ENCODE measurements around the gene ADGRL1. TPM values are rescaled to one million over a fixed set of nuclear protein-coding genes. Genes with fewer than 3 reads are reported as not detected.

The ADGRL1 gene
- polyA plus RNA-seq, 3 donors: 1.7 TPM; not detected in 2

- Histone ChIP-seq H3K36me3 (replicated peaks in 1 of 2; ENCODE audit: control insufficient read depth in 1 of 2, insufficient read depth in 2 of 2, low read length in 2 of 2) (no peaks in the 10 kb centered on the region), H3K27me3 (ENCODE audit: control insufficient read depth in 2 of 2, insufficient read depth in 2 of 2, low read length in 2 of 2) (peaks cover 0 to 2% of the 10 kb centered on the region in 2 donors), H3K9ac (ENCODE audit: insufficient read depth, low read length, poor library complexity, severe bottlenecking) (peak overlapping the region; percentile 57), H3K4me2 (replicated peaks; ENCODE audit: extremely low read depth, low read length, poor library complexity, severe bottlenecking) (peak overlapping the region; percentile 73), H3K9me3 (replicated peaks in 1 of 2; ENCODE audit: control insufficient read depth in 1 of 2, insufficient read depth in 1 of 2, low read length in 2 of 2) (no peaks in the 10 kb centered on the region), H2AFZ (ENCODE audit: insufficient read depth, low read depth, low read length, poor library complexity, severe bottlenecking) (peak overlapping the region; percentile 64), H4K20me1 (ENCODE audit: insufficient read depth, low read length) (peaks cover 9% of the 10 kb centered on the region), H3K4me3 (replicated peaks in 1 of 3; ENCODE audit: low read depth in 2 of 3, low read length in 3 of 3) (peak overlapping the region in 1 of 3 experiments; percentile 70), H3K79me2 (ENCODE audit: insufficient read depth, low read length) (no peaks in the 10 kb centered on the region), H3K27ac (ENCODE audit: low read depth in 1 of 2, low read length in 2 of 2) (peak overlapping the region; percentile 46 to 73), H3K4me1 (ENCODE audit: control insufficient read depth in 1 of 2, insufficient read depth in 2 of 2, low read length in 2 of 2) (peaks cover 28 to 31% of the 10 kb centered on the region in 2 donors)
- intact Hi-C loops (cut with micrococcal nuclease): no loop called here
- H3K27ac Mint-ChIP-seq: peak overlapping the region; percentile 76 to 90 (median 87)
- WGBS (ENCODE audit: insufficient coverage): no CpG with 5 or more reads among the region's 12 CpGs
- H3K4me3 Mint-ChIP-seq: peak overlapping the region; percentile 74 to 80
- H3K36me3 Mint-ChIP-seq: peaks cover 8 to 9% of the 10 kb centered on the region in 2 donors
- no peak for TF ChIP-seq CTCF (IDR thresholded peaks at IDR 0.05)
- no peak for DNase-seq
- peaks cover 7 to 19% (median 10%) of the 10 kb centered on the region in 3 donors for H3K27me3 Mint-ChIP-seq (ENCODE audit: low read depth in 3 of 3)
- peaks cover 0 to 9% (median 5%) of the 10 kb centered on the region in 7 donors for H3K9me3 Mint-ChIP-seq
- H3K4me1 Mint-ChIP-seq: peaks cover 34% of the 10 kb centered on the region
Observed at GRCh38 chr19:14166999-14167575, 38.9 kb downstream of the ADGRL1 start.

- H3K4me1 ChIP-seq (ENCODE audit: control insufficient read depth in 1 of 2, insufficient read depth in 2 of 2, low read length in 2 of 2): peaks cover 28 to 31% of the 10 kb centered on the region in 2 donors
- H3K9me3 ChIP-seq (replicated peaks in 1 of 2; ENCODE audit: control insufficient read depth in 1 of 2, insufficient read depth in 1 of 2, low read length in 2 of 2): no peaks in the 10 kb centered on the region
- H4K20me1 ChIP-seq (ENCODE audit: insufficient read depth, low read length): peaks cover 9% of the 10 kb centered on the region
- H3K36me3 ChIP-seq (replicated peaks in 1 of 2; ENCODE audit: control insufficient read depth in 1 of 2, insufficient read depth in 2 of 2, low read length in 2 of 2): no peaks in the 10 kb centered on the region
- H3K79me2 ChIP-seq (ENCODE audit: insufficient read depth, low read length): no peaks in the 10 kb centered on the region
- peak overlapping the region in 5 of 7 donors; percentile 35 to 90 (median 76) for H3K27ac Mint-ChIP-seq
- H3K4me3 Mint-ChIP-seq: peak overlapping the region; percentile 74 to 80
- peak overlapping the region; percentile 64 for H2AFZ ChIP-seq (ENCODE audit: insufficient read depth, low read depth, low read length, poor library complexity, severe bottlenecking)
- H3K4me2 ChIP-seq (replicated peaks; ENCODE audit: extremely low read depth, low read length, poor library complexity, severe bottlenecking): peak overlapping the region; percentile 73
- intact Hi-C loops (cut with micrococcal nuclease): no loop called here
- peaks cover 6 to 9% of the 10 kb centered on the region in 2 donors for H3K36me3 Mint-ChIP-seq
- no peak overlapping the region for H3K27ac ChIP-seq (ENCODE audit: low read depth in 1 of 2, low read length in 2 of 2)
- H3K4me1 Mint-ChIP-seq: peaks cover 34% of the 10 kb centered on the region
- peak overlapping the region; percentile 57 for H3K9ac ChIP-seq (ENCODE audit: insufficient read depth, low read length, poor library complexity, severe bottlenecking)
- 34% methylated on average over 2 of the region's 20 CpGs for WGBS (ENCODE audit: insufficient coverage)
- peaks cover 0 to 2% of the 10 kb centered on the region in 2 donors for H3K27me3 ChIP-seq (ENCODE audit: control insufficient read depth in 2 of 2, insufficient read depth in 2 of 2, low read length in 2 of 2)
- H3K27me3 Mint-ChIP-seq (ENCODE audit: low read depth in 3 of 3): peaks cover 7 to 20% (median 10%) of the 10 kb centered on the region in 3 donors
- DNase-seq: no peak
- H3K4me3 ChIP-seq (replicated peaks in 1 of 3; ENCODE audit: low read depth in 2 of 3, low read length in 3 of 3): peak overlapping the region in 2 of 3 experiments; percentile 3 to 70
- peaks cover 0 to 9% (median 5%) of the 10 kb centered on the region in 7 donors for H3K9me3 Mint-ChIP-seq
- TF ChIP-seq CTCF (IDR thresholded peaks at IDR 0.05): no peak
Observed at GRCh38 chr19:14165990-14166830, 39.8 kb downstream of the ADGRL1 start.
